ENCODE results near the gene ACRV1. TPM values are rescaled to one million over a fixed set of nuclear protein-coding genes. Genes with fewer than 3 reads are reported as not detected.

The ACRV1 gene
- total and polyA plus RNA-seq, 2 experiments from 2014 or later, result 0.65 TPM; not detected in 1

DNA sequence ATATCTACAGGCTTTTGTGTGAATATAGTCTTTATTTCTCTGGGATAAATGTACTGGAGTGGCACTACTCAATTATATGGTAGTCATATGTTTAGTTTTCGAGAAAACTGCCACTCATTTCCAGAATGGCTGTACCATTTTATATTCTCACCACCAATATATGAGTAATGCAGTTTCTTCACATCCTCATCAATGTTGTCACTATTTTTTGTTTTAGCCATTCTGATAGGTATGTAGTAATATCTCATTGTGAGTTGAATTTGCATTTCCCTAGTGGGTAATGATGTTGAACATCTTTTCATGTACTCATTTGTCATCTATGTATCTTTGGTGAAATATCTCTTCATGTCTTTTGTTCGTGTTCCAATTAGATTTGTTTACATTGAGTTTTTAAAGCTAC, 18.0 kb downstream of the ACRV1 start:
- H3K36me3 Mint-ChIP-seq (ENCODE audit: low read depth), result peaks cover 74% of the 10 kb centered on the region

More for the DNA sequence above, 18.0 kb downstream of the ACRV1 start:
- H2AFZ ChIP-seq, result no peak overlapping the region
- no peak overlapping the region for H3K27ac ChIP-seq (ENCODE audit: low read depth)
- H3K27me3 ChIP-seq (ENCODE audit: insufficient read depth), result no peaks in the 10 kb centered on the region
- no peak overlapping the region for H3K4me2 ChIP-seq
- peaks cover 5% of the 10 kb centered on the region; the same call in 2 of the 3 replicates for H3K9me3 Mint-ChIP-seq
- H3K27ac Mint-ChIP-seq, result no peak overlapping the region
- no peak overlapping the region for H3K4me3 Mint-ChIP-seq
- H3K36me3 ChIP-seq (ENCODE audit: insufficient read depth), result peaks cover 10% of the 10 kb centered on the region; the same call in 1 of the 2 replicates
- H3K27me3 Mint-ChIP-seq (ENCODE audit: insufficient read depth, low read depth, poor library complexity), result no peaks in the 10 kb centered on the region
- no peaks in the 10 kb centered on the region for H3K4me1 Mint-ChIP-seq
- TF ChIP-seq CREB1 (CRISPR knock-in tag; IDR thresholded peaks at IDR 0.05; ENCODE audit: low read depth), result no peak
- TF ChIP-seq NANOG (IDR thresholded peaks at IDR 0.05; ENCODE audit: borderline replicate concordance), result no peak
- TF ChIP-seq POLR2AphosphoS5 (IDR thresholded peaks at IDR 0.05; ENCODE audit: low read depth), result no peak
- TF ChIP-seq, protein P1, sequence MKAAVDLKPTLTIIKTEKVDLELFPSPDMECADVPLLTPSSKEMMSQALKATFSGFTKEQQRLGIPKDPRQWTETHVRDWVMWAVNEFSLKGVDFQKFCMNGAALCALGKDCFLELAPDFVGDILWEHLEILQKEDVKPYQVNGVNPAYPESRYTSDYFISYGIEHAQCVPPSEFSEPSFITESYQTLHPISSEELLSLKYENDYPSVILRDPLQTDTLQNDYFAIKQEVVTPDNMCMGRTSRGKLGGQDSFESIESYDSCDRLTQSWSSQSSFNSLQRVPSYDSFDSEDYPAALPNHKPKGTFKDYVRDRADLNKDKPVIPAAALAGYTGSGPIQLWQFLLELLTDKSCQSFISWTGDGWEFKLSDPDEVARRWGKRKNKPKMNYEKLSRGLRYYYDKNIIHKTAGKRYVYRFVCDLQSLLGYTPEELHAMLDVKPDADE (IDR thresholded peaks at IDR 0.05), result no peak
- TF ChIP-seq, protein P2, sequence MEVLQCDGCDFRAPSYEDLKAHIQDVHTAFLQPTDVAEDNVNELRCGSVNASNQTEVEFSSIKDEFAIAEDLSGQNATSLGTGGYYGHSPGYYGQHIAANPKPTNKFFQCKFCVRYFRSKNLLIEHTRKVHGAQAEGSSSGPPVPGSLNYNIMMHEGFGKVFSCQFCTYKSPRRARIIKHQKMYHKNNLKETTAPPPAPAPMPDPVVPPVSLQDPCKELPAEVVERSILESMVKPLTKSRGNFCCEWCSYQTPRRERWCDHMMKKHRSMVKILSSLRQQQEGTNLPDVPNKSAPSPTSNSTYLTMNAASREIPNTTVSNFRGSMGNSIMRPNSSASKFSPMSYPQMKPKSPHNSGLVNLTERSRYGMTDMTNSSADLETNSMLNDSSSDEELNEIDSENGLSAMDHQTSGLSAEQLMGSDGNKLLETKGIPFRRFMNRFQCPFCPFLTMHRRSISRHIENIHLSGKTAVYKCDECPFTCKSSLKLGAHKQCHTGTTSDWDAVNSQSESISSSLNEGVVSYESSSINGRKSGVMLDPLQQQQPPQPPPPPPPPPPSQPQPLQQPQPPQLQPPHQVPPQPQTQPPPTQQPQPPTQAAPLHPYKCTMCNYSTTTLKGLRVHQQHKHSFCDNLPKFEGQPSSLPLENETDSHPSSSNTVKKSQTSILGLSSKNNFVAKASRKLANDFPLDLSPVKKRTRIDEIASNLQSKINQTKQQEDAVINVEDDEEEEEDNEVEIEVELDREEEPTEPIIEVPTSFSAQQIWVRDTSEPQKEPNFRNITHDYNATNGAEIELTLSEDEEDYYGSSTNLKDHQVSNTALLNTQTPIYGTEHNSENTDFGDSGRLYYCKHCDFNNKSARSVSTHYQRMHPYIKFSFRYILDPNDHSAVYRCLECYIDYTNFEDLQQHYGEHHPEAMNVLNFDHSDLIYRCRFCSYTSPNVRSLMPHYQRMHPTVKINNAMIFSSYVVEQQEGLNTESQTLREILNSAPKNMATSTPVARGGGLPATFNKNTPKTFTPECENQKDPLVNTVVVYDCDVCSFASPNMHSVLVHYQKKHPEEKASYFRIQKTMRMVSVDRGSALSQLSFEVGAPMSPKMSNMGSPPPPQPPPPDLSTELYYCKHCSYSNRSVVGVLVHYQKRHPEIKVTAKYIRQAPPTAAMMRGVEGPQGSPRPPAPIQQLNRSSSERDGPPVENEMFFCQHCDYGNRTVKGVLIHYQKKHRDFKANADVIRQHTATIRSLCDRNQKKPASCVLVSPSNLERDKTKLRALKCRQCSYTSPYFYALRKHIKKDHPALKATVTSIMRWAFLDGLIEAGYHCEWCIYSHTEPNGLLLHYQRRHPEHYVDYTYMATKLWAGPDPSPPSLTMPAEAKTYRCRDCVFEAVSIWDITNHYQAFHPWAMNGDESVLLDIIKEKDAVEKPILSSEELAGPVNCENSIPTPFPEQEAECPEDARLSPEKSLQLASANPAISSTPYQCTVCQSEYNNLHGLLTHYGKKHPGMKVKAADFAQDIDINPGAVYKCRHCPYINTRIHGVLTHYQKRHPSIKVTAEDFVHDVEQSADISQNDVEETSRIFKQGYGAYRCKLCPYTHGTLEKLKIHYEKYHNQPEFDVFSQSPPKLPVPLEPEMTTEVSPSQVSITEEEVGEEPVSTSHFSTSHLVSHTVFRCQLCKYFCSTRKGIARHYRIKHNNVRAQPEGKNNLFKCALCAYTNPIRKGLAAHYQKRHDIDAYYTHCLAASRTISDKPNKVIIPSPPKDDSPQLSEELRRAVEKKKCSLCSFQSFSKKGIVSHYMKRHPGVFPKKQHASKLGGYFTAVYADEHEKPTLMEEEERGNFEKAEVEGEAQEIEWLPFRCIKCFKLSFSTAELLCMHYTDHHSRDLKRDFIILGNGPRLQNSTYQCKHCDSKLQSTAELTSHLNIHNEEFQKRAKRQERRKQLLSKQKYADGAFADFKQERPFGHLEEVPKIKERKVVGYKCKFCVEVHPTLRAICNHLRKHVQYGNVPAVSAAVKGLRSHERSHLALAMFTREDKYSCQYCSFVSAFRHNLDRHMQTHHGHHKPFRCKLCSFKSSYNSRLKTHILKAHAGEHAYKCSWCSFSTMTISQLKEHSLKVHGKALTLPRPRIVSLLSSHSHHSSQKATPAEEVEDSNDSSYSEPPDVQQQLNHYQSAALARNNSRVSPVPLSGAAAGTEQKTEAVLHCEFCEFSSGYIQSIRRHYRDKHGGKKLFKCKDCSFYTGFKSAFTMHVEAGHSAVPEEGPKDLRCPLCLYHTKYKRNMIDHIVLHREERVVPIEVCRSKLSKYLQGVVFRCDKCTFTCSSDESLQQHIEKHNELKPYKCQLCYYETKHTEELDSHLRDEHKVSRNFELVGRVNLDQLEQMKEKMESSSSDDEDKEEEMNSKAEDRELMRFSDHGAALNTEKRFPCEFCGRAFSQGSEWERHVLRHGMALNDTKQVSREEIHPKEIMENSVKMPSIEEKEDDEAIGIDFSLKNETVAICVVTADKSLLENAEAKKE (CRISPR knock-in tag; IDR thresholded peaks at IDR 0.05), result no peak
- TF ChIP-seq ZNF114 (CRISPR knock-in tag; IDR thresholded peaks at IDR 0.05), result no peak
- TF ChIP-seq, protein P3, sequence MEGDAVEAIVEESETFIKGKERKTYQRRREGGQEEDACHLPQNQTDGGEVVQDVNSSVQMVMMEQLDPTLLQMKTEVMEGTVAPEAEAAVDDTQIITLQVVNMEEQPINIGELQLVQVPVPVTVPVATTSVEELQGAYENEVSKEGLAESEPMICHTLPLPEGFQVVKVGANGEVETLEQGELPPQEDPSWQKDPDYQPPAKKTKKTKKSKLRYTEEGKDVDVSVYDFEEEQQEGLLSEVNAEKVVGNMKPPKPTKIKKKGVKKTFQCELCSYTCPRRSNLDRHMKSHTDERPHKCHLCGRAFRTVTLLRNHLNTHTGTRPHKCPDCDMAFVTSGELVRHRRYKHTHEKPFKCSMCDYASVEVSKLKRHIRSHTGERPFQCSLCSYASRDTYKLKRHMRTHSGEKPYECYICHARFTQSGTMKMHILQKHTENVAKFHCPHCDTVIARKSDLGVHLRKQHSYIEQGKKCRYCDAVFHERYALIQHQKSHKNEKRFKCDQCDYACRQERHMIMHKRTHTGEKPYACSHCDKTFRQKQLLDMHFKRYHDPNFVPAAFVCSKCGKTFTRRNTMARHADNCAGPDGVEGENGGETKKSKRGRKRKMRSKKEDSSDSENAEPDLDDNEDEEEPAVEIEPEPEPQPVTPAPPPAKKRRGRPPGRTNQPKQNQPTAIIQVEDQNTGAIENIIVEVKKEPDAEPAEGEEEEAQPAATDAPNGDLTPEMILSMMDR (conservative IDR thresholded peaks at IDR 0.05; ENCODE audit: low read depth in 2 of 2), result no peak
- no peak for TF ChIP-seq STAT1 (IDR thresholded peaks at IDR 0.05; ENCODE audit: unreplicated experiment)
- no peak for TF ChIP-seq ZNF331 (CRISPR knock-in tag; IDR thresholded peaks at IDR 0.05; ENCODE audit: low read depth)
- TF ChIP-seq, protein P4, sequence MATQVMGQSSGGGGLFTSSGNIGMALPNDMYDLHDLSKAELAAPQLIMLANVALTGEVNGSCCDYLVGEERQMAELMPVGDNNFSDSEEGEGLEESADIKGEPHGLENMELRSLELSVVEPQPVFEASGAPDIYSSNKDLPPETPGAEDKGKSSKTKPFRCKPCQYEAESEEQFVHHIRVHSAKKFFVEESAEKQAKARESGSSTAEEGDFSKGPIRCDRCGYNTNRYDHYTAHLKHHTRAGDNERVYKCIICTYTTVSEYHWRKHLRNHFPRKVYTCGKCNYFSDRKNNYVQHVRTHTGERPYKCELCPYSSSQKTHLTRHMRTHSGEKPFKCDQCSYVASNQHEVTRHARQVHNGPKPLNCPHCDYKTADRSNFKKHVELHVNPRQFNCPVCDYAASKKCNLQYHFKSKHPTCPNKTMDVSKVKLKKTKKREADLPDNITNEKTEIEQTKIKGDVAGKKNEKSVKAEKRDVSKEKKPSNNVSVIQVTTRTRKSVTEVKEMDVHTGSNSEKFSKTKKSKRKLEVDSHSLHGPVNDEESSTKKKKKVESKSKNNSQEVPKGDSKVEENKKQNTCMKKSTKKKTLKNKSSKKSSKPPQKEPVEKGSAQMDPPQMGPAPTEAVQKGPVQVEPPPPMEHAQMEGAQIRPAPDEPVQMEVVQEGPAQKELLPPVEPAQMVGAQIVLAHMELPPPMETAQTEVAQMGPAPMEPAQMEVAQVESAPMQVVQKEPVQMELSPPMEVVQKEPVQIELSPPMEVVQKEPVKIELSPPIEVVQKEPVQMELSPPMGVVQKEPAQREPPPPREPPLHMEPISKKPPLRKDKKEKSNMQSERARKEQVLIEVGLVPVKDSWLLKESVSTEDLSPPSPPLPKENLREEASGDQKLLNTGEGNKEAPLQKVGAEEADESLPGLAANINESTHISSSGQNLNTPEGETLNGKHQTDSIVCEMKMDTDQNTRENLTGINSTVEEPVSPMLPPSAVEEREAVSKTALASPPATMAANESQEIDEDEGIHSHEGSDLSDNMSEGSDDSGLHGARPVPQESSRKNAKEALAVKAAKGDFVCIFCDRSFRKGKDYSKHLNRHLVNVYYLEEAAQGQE (IDR thresholded peaks at IDR 0.05; ENCODE audit: unreplicated experiment), result no peak
- TF ChIP-seq EZH2 (IDR thresholded peaks at IDR 0.05; ENCODE audit: low read depth, unreplicated experiment), result no peak
- no peak for TF ChIP-seq JUNB (IDR thresholded peaks at IDR 0.05; ENCODE audit: unreplicated experiment)
- TF ChIP-seq EZH2phosphoT487 (IDR thresholded peaks at IDR 0.05; ENCODE audit: unreplicated experiment), result no peak
- H3K79me2 ChIP-seq (replicated peaks; ENCODE audit: insufficient read depth), result peaks cover 43% of the 10 kb centered on the region
- no peak overlapping the region for H3K4me3 ChIP-seq
- no peaks in the 10 kb centered on the region for H3K4me1 ChIP-seq (ENCODE audit: insufficient read depth)
- no peaks in the 10 kb centered on the region for H3F3A ChIP-seq (replicated peaks; ENCODE audit: low read depth)
- H4K20me1 ChIP-seq (replicated peaks; ENCODE audit: insufficient read depth), result no peaks in the 10 kb centered on the region; the same call in none of the 2 replicates
- ATAC-seq (no peak), DNase-seq (ENCODE audit: low spot score) (no peak)
- H3K9me2 ChIP-seq (ENCODE audit: insufficient read depth), result no peaks in the 10 kb centered on the region
